Left lung (tissue), 10 donors: ENCODE measurements around the gene SIMC1. TPM values are rescaled to one million over a fixed set of nuclear protein-coding genes. Genes with fewer than 3 reads are reported as not detected.

Source experiments
- ATAC-seq: fragments of 200-7000 bp; cut with Tn5 transposase; one replicate; pipeline ENCODE4 v1.9.1; 2020; ENCODE audit warnings: moderate library complexity
- DNase-seq, 4 donors: peaks; one replicate each; pipeline ENCODE4 v3.0.0-alpha.2; 2013 to 2020
- H3K27ac ChIP-seq, 2 donors: fragments of 200-600 bp; sonication (generic) in 1 of 2; one replicate each; pipeline versions ENCODE4 v1.5.0 to v1.8.0; 2020 to 2021
- H3K27me3 ChIP-seq, 2 donors: fragments of 200-600 bp; sonication (generic) in 1 of 2; one replicate each; pipeline versions ENCODE4 v1.5.0 to v1.8.0; 2020 to 2021
- H3K36me3 ChIP-seq, 2 donors: fragments of 200-600 bp; sonication (generic) in 1 of 2; one replicate each; pipeline versions ENCODE4 v1.5.0 to v1.8.0; 2020 to 2021
- H3K4me1 ChIP-seq, 2 donors: fragments of 200-600 bp; one replicate each; pipeline ENCODE4 v1.8.0; 2021
- H3K4me3 ChIP-seq, 2 donors: fragments of 200-600 bp; sonication (generic) in 1 of 2; one replicate each; pipeline versions ENCODE4 v1.5.0 to v1.8.0; 2020 to 2021; ENCODE audit warnings: mild to moderate bottlenecking in 1 of 2
- H3K9me3 ChIP-seq, 2 donors: fragments of 200-600 bp; sonication (generic) in 1 of 2; one replicate each; pipeline versions ENCODE4 v1.5.0 to v1.8.0; 2020 to 2021
- CTCF ChIP-seq, 2 donors: fragments of 200-600 bp; sonication (generic) in 1 of 2; IDR thresholded peaks; one replicate each; pipeline versions ENCODE4 v1.5.0 to v1.8.0; 2021; ENCODE audit warnings: antibody characterized with exemption in 2 of 2
- intact Hi-C, 2 donors: fragments of 100-400 bp; cut with DNase I; formaldehyde crosslinking; loops; one replicate each; pipeline versions ENCODE4 v1.11.2 to v1.14.2; 2022
- polyA plus RNA-seq, 6 donors: library from polyadenylated mRNA; unstranded; fragments of 120-200 nt; gene quantifications; one replicate each; pipeline ENCODE4 v1.2.1, GENCODE V29; 2013; ENCODE audit not compliant: insufficient read length in 6 of 6
- total RNA-seq, 2 donors: library from RNA; stranded (reverse); fragmentation: NEBNext Ultra II Directional; extraction: Animal tissue kit (Norgen Biotek cat#: 25700); gene quantifications; one replicate each; pipeline ENCODE4 v1.2.1, GENCODE V29; 2021
- donor health status: DM: no; HTN: yes; CAD: no.
- donor health status: DM: no; HTN: no; CAD: no.

Gene SIMC1
- total and polyA plus RNA-seq, 8 donors, result 13.4 to 31.3 (median 26.0) TPM

GRCh38 chr5:176373100-176373818, 135.0 kb downstream of the SIMC1 start:
- Histone ChIP-seq H3K27ac (no peak overlapping the region), H3K27me3 (no peaks in the 10 kb centered on the region), H3K9me3 (no peaks in the 10 kb centered on the region), H3K4me3 (no peak overlapping the region), H3K4me1 (no peaks in the 10 kb centered on the region), H3K36me3 (no peaks in the 10 kb centered on the region)
- DNase-seq (peak in 1 of 4 donors; percentile 26), ATAC-seq (no peak)
- TF ChIP-seq CTCF (IDR thresholded peaks at IDR 0.05), result no peak
- intact Hi-C loops, result no loop called here

DNA sequence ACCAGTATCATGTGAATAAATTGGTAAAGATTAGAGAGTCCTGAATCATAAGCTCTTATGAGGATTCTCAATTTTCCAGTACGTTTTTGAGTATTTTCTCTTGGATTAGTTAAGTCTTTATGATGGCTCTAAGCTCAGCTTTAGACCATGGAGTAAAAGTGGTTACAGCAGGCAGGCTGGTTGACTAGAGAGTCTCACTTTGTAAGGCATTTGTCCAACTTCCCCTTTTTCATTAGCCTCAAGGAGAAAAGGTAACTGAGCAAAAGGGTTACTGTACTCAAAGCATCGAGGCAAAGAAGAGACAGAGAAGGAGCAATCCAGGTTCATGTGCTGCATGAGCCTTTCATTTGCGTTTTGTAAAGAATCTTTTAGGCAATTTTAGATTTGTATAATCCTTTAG, 141.7 kb downstream of the SIMC1 start:
- no peak for DNase-seq
- no peak for ATAC-seq
- no peaks in the 10 kb centered on the region for H3K4me1 ChIP-seq
- intact Hi-C loops, result no loop called here
- TF ChIP-seq CTCF (IDR thresholded peaks at IDR 0.05), result no peak
- no peak overlapping the region for H3K27ac ChIP-seq
- no peak overlapping the region for H3K4me3 ChIP-seq
- H3K36me3 ChIP-seq, result peaks cover 0 to 40% of the 10 kb centered on the region in 2 donors
- H3K27me3 ChIP-seq, result no peaks in the 10 kb centered on the region
- H3K9me3 ChIP-seq, result no peaks in the 10 kb centered on the region

- no peak for ATAC-seq
- Histone ChIP-seq H3K27me3 (no peaks in the 10 kb centered on the region), H3K27ac (no peak overlapping the region)
Measured at GRCh38 chr5:176381423-176381822, 143.2 kb downstream of the SIMC1 start.

GRCh38 chr5:176381979-176382378, 143.8 kb downstream of the SIMC1 start:
- Histone ChIP-seq H3K27ac (no peak overlapping the region), H3K27me3 (no peaks in the 10 kb centered on the region), H3K4me1 (peaks cover 2 to 16% of the 10 kb centered on the region in 2 donors), H3K9me3 (no peaks in the 10 kb centered on the region), H3K36me3 (peaks cover 0 to 51% of the 10 kb centered on the region in 2 donors), H3K4me3 (no peak overlapping the region)
- DNase-seq (no peak), ATAC-seq (no peak)
- intact Hi-C loops, result no loop called here
- no peak for TF ChIP-seq CTCF (IDR thresholded peaks at IDR 0.05)

More at GRCh38 chr5:176381423-176381822, 143.2 kb downstream of the SIMC1 start:
- Histone ChIP-seq H3K9me3 (no peaks in the 10 kb centered on the region), H3K4me3 (no peak overlapping the region), H3K4me1 (peaks cover 0 to 11% of the 10 kb centered on the region in 2 donors), H3K36me3 (peaks cover 0 to 51% of the 10 kb centered on the region in 2 donors)
- TF ChIP-seq CTCF (IDR thresholded peaks at IDR 0.05), result no peak
- intact Hi-C loops, result no loop called here
- DNase-seq, result no peak

- ATAC-seq (no peak), DNase-seq (no peak)
- no peak overlapping the region for H3K27ac ChIP-seq
- intact Hi-C loops, result no loop called here
- H3K36me3 ChIP-seq, result peaks cover 0 to 51% of the 10 kb centered on the region in 2 donors
- H3K4me1 ChIP-seq, result peaks cover 9 to 24% of the 10 kb centered on the region in 2 donors
- H3K27me3 ChIP-seq, result no peaks in the 10 kb centered on the region
- no peak overlapping the region for H3K4me3 ChIP-seq
- TF ChIP-seq CTCF (IDR thresholded peaks at IDR 0.05), result no peak
- no peaks in the 10 kb centered on the region for H3K9me3 ChIP-seq
Measured at GRCh38 chr5:176382721-176383120, 144.5 kb downstream of the SIMC1 start.
